Stomach (tissue), 4 donors: ENCODE measurements around the gene CACNA1G.

Source experiments
- EP300 ChIP-seq: sonication (generic); formaldehyde crosslinking; IDR thresholded peaks from one replicate; pipeline ENCODE4 v1.6.1; 2017; ENCODE audit warnings: antibody characterized with exemption
- POLR2A ChIP-seq, 4 donors: fragments of 450-650 bp; IDR thresholded peaks; one replicate each; pipeline ENCODE4 v1.6.1; 2016; ENCODE audit warnings: antibody characterized with exemption in 4 of 4, control low read depth in 2 of 4, mild to moderate bottlenecking in 1 of 4, moderate library complexity in 1 of 4
- POLR2AphosphoS5 ChIP-seq, 3 donors: sonication (generic); formaldehyde crosslinking; IDR thresholded peaks; one replicate each; pipeline ENCODE4 v1.6.1; 2016; ENCODE audit warnings: antibody characterized with exemption in 3 of 3
- TF ChIP-seq, protein P1 (sequence below), 7 experiments: fragments of 450-650 bp in 4 of 7; fragments of 200-600 bp in 3 of 7; sonication (generic) in 3 of 7; IDR thresholded peaks; one replicate each; pipeline ENCODE4 v1.5.1; 2016 to 2019; ENCODE audit warnings: antibody characterized with exemption in 7 of 7, control low read depth in 2 of 7, mild to moderate bottlenecking in 1 of 7

DNA sequence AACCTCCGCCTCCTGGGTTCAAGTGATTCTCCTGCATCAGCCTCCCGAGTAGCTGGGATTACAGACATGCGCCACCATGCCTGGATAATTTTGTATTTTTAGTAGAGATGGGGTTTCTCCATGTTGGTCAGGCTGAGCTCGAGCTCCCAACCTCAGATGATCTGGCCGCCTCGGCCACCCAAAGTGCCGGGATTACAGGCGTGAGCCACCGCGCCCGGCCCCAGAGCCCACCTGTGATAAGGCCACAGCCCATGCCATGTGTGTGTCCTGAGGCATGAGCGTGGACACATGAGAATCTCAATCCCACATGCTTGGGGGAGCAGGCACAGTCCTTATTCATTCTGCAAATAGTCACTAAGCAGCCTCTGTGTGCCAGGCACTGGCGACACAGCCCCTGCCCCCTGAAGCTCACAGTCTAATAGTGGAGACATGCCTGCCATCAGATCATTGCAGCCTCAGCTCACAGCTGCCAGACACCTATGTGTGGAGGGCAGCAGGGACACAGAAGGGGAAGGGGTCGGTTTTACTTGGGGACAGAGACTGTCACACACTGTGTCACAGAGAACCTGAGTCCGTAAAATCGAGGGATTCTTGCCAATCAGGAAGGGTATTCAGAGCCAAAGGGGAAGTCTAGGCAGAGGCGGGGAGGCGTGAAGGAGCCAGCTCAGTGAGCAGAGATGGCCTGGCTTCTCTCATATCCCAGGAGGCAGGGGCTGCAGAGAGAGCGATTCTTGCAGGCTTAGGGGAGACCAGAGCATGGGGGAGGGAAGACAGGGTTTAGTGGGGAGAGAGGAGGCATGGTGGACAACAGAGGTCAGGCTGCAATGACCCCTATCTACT, 64.7 kb downstream of the CACNA1G start:
- TF ChIP-seq, protein P1, sequence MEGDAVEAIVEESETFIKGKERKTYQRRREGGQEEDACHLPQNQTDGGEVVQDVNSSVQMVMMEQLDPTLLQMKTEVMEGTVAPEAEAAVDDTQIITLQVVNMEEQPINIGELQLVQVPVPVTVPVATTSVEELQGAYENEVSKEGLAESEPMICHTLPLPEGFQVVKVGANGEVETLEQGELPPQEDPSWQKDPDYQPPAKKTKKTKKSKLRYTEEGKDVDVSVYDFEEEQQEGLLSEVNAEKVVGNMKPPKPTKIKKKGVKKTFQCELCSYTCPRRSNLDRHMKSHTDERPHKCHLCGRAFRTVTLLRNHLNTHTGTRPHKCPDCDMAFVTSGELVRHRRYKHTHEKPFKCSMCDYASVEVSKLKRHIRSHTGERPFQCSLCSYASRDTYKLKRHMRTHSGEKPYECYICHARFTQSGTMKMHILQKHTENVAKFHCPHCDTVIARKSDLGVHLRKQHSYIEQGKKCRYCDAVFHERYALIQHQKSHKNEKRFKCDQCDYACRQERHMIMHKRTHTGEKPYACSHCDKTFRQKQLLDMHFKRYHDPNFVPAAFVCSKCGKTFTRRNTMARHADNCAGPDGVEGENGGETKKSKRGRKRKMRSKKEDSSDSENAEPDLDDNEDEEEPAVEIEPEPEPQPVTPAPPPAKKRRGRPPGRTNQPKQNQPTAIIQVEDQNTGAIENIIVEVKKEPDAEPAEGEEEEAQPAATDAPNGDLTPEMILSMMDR (IDR thresholded peaks at IDR 0.05) = no peak
- TF ChIP-seq EP300 (no peak), POLR2A (IDR thresholded peaks at IDR 0.05) (no peak), POLR2AphosphoS5 (IDR thresholded peaks at IDR 0.05) (no peak)
